ENCODE results near the gene KLHL14. TPM values are rescaled to one million over a fixed set of nuclear protein-coding genes. Genes with fewer than 3 reads are reported as not detected.
A peak's percentile ranks its signal among the peaks of the same experiment; 100 is the strongest.

Gene KLHL14
- total RNA-seq, 1 experiment from 2014 or later = 6.7 TPM

- ChIA-PET CTCF (no interaction called here), POLR2A (no interaction called here)
- H3K36me3 ChIP-seq (ENCODE audit: control insufficient read depth, insufficient read depth, low read length) = no peaks in the 10 kb centered on the region
- no peaks in the 10 kb centered on the region for H3K4me1 ChIP-seq (ENCODE audit: control insufficient read depth, insufficient read depth, low read length)
- TF ChIP-seq CTCF (IDR thresholded peaks at IDR 0.05) (peak; percentile 11; the same call in 1 of the 2 replicates), SIN3A (IDR thresholded peaks at IDR 0.05; ENCODE audit: borderline replicate concordance, insufficient read depth, low read depth, low read length) (no peak)
- in situ Hi-C loops (cut with HindIII; ENCODE audit: low pct_unique_long_range_greater_than_20kb, low sequenced_read_pairs) = no loop called here
- H3K4me3 ChIP-seq (ENCODE audit: low read depth in 2 of 2, low read length in 2 of 2) = no peak overlapping the region
- DNase-seq (ENCODE audit: low read depth, low spot score) (no peak), ATAC-seq (no peak)
- H3K9me3 ChIP-seq (ENCODE audit: control insufficient read depth, insufficient read depth, low read depth, low read length) = no peaks in the 10 kb centered on the region
- no TSS peak for BruUV-seq (replicated peaks)
- H3K27ac ChIP-seq (ENCODE audit: low read length) = no peak overlapping the region
- intact Hi-C loops (cut with micrococcal nuclease; ENCODE audit: unreplicated experiment) = no loop called here
- no peaks in the 10 kb centered on the region for H3K27me3 ChIP-seq (ENCODE audit: control insufficient read depth, insufficient read depth, low read length)
Observed at GRCh38 chr18:32683044-32683443, 89.8 kb downstream of the KLHL14 start.

- Histone ChIP-seq H3K36me3 (ENCODE audit: control insufficient read depth, insufficient read depth, low read length) (no peaks in the 10 kb centered on the region), H3K27me3 (ENCODE audit: control insufficient read depth, insufficient read depth, low read length) (no peaks in the 10 kb centered on the region), H3K4me3 (ENCODE audit: low read depth in 2 of 2, low read length in 2 of 2) (no peak overlapping the region), H3K4me1 (ENCODE audit: control insufficient read depth, insufficient read depth, low read length) (no peaks in the 10 kb centered on the region), H3K27ac (ENCODE audit: low read length) (no peak overlapping the region), H3K9me3 (ENCODE audit: control insufficient read depth, insufficient read depth, low read depth, low read length) (no peaks in the 10 kb centered on the region)
- no TSS peak for BruUV-seq (replicated peaks)
- in situ Hi-C loops (cut with HindIII; ENCODE audit: low pct_unique_long_range_greater_than_20kb, low sequenced_read_pairs) = no loop called here
- TF ChIP-seq CTCF (IDR thresholded peaks at IDR 0.05) = no peak
- no peak for TF ChIP-seq POLR2AphosphoS5 (IDR thresholded peaks at IDR 0.05; ENCODE audit: low read depth, low read length)
- TF ChIP-seq REST (IDR thresholded peaks at IDR 0.05; ENCODE audit: insufficient read depth in 1 of 2, low read depth in 2 of 2, low read length in 1 of 2) = no peak
- TF ChIP-seq TCF7L2 (IDR thresholded peaks at IDR 0.05; ENCODE audit: low read depth, low read length) = no peak
- no peak for TF ChIP-seq SIN3A (IDR thresholded peaks at IDR 0.05; ENCODE audit: borderline replicate concordance, insufficient read depth, low read depth, low read length)
- DNase-seq (ENCODE audit: low read depth, low spot score) = no peak
- intact Hi-C loops (cut with micrococcal nuclease; ENCODE audit: unreplicated experiment) = no loop called here
- POLR2A ChIA-PET = no interaction called here
- CTCF ChIA-PET = no interaction called here
- no peak for ATAC-seq
Observed at GRCh38 chr18:32677578-32677977, 95.2 kb downstream of the KLHL14 start.

- BruUV-seq (replicated peaks) = no TSS peak
- in situ Hi-C loops (cut with HindIII; ENCODE audit: low pct_unique_long_range_greater_than_20kb, low sequenced_read_pairs) (no loop called here), intact Hi-C loops (cut with micrococcal nuclease; ENCODE audit: unreplicated experiment) (no loop called here)
- Histone ChIP-seq H3K4me1 (ENCODE audit: control insufficient read depth, insufficient read depth, low read length) (no peaks in the 10 kb centered on the region), H3K36me3 (ENCODE audit: control insufficient read depth, insufficient read depth, low read length) (no peaks in the 10 kb centered on the region), H3K9me3 (ENCODE audit: control insufficient read depth, insufficient read depth, low read depth, low read length) (no peaks in the 10 kb centered on the region), H3K27ac (ENCODE audit: low read length) (no peak overlapping the region), H3K27me3 (ENCODE audit: control insufficient read depth, insufficient read depth, low read length) (no peaks in the 10 kb centered on the region), H3K4me3 (ENCODE audit: low read depth in 2 of 2, low read length in 2 of 2) (no peak overlapping the region)
- CTCF ChIA-PET = no interaction called here
- DNase-seq (ENCODE audit: low read depth, low spot score) (no peak), ATAC-seq (peak; percentile 69; the same call in 1 of the 2 replicates)
- no peak for TF ChIP-seq SIN3A (IDR thresholded peaks at IDR 0.05; ENCODE audit: borderline replicate concordance, insufficient read depth, low read depth, low read length)
- TF ChIP-seq REST (IDR thresholded peaks at IDR 0.05; ENCODE audit: insufficient read depth in 1 of 2, low read depth in 2 of 2, low read length in 1 of 2) = no peak
- TF ChIP-seq TCF7L2 (IDR thresholded peaks at IDR 0.05; ENCODE audit: low read depth, low read length) = no peak
- TF ChIP-seq CTCF (IDR thresholded peaks at IDR 0.05) = peak; percentile 53
- POLR2A ChIA-PET = no interaction called here
Observed at GRCh38 chr18:32674491-32674890, 98.3 kb downstream of the KLHL14 start.
